HG03108 (cell line): ENCODE measurements around the gene MOG.

Experiments
- ATAC-seq: cut with Tn5 transposase; IDR thresholded peaks from one replicate; pipeline ENCODE4 v1.9.1; 2021; ENCODE audit warnings: moderate library complexity; ENCODE audit not compliant: unreplicated experiment

The MOG gene

GRCh38 chr6:29656798-29657197 is at the start of gene MOG:
Gene MOG (plus strand): TSS chr6:29657092. CDS start chr6:29657210, 118 bp downstream.
- ATAC-seq, result no peak

DNA sequence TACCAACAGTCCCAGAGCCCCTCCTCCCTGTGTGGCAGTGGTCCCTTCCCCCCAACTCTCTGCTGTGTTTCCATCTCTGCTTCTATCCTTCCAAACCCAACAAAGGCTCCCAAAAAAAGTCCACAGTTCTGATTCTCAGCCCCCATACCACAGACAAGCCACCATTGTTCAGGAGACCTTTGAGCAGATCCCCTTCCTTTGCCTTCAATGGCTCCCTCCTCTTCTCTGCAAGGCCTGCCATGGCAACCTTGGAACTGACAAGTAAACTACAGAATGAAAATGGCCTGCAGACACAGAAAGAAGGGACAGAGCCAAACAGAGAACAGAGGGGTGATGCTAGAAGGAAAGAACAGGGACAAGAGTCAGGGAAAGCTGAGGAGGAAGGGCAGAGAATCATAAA is 48.8 kb upstream of the MOG start:
- ATAC-seq, result no peak

GRCh38 chr6:29610540-29610939 is 46.4 kb upstream of the MOG start:
- no peak for ATAC-seq

DNA sequence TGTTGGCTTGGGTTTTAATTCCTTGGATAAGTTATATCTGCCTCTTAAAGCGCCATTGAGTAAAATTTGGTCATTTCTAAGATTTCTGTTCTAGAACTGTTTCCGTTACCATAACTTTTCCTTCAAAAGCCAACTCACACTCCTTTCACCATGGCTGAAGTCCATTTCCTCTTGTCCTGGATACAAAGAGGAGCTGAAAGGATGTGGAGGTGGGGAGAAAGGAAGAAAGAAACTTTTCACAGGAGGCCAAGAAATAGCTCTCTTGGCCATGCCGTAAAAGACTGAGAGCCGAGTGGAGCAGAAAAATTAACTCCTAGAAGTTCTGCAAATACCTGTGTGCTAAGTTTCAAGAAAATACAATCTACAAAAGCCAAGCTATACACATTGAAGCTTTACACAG is 45.5 kb upstream of the MOG start:
- ATAC-seq, result no peak

DNA sequence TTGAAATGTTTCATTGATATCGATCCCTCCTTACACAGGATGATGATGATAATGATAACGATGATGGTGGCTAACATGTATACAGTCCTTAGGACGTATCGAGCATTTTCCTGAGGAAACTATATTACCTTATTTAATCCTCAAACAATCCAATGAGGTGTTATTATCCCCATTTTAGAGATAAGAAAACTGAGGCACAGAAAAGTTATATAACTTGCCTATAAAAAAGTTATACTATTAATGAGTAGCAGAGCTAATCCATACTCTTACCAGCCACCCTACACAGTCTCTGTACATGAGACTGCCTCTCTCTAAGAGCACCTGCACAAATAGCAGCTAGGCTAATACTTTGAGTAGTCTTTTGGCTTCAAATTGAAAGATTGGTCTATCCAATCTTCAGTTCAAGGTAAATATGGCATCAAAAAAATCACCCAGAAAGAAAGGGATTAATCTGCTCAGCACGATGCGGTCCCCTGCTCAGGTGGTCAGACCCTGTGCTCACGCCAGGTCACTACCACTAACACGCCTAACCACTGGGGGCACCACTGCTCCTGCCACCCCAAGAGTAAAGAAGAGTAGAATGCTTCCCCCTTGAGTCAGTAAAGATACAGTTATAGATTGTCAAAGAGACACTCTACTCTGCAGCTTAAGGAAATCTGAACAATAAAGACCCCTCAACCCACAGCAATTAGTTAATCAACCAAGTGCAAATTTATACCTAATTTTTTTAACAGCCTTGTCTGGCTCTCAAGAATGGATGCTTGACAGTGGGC is 38.9 kb upstream of the MOG start:
- ATAC-seq, result no peak

- ATAC-seq, result no peak
These were observed 37.2 kb upstream of the MOG start for GRCh38 chr6:29619578-29620160.

DNA sequence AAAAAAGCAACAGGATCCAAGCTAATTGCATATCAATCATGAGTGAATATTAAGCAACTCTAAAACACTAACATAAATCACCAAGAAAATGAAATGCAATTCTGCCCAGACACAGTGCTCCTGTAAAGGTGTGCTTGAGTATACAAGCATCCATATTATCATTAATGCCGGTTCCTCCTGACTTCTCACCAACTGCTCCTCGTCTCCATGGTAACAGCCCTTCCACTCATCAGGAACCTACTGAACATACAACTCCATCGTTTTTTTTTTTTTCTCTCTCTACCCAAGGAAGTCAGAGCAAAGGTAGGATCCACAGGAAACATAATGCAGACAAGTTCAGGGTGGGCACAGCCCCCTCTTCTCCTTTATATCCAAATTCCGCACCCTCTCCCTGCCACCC is 36.3 kb upstream of the MOG start:
- ATAC-seq, result no peak

- ATAC-seq, result no peak
These were observed 32.4 kb upstream of the MOG start for GRCh38 chr6:29624520-29624961.

- ATAC-seq, result no peak
These were observed 31.5 kb upstream of the MOG start for GRCh38 chr6:29625337-29625930.

DNA sequence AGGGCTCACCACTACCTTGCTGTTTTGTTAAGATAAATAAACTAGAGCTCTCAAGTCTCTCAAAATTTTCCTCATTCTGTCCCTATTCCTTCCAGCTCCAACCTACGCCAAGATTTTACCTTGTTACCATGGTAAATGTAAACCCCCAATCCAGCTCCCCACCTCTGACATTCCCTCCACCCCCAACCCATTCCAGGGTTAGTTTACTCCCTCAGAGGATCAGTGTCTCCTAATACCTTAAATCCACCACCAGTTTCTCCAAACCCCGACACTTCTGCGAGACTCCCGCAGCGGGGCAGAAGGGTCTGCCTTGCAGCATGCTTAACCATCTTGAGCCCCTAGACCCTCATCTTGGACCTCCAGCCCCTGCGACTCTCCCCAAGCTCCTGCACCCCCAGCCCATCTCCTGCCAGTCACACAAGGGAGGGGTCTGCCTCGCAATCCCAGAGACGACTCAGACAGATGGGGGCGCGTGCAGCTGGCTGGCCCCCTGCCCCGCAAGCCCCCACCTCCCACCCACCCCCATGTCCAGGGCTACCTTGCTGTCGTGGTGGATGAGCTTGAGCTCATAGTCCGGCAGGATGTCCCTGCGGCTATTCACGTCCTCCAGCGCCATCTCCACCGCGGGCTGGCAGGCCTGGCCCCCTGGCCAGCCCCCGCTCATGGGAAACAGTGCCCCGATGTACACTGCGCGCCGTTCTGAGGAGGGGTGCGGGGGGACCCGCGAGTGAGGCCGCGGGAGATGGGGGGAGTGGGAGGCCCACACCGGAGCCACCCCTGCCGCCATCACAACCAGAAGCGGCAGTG is 29.7 kb upstream of the MOG start:
- no peak for ATAC-seq

- ATAC-seq, result no peak
These were observed 29.0 kb upstream of the MOG start for GRCh38 chr6:29627755-29628418.

GRCh38 chr6:29628419-29629281 is 28.2 kb upstream of the MOG start:
- ATAC-seq, result no peak

- no peak for ATAC-seq
These were observed 27.3 kb upstream of the MOG start for GRCh38 chr6:29629571-29629970.

GRCh38 chr6:29630315-29630714 is 26.6 kb upstream of the MOG start:
- no peak for ATAC-seq

- ATAC-seq, result no peak
These were observed 25.6 kb upstream of the MOG start for GRCh38 chr6:29631209-29631810.

GRCh38 chr6:29631860-29632731 is 24.8 kb upstream of the MOG start:
- ATAC-seq, result peak; percentile 17

- peak; percentile 69 for ATAC-seq
These were observed 23.9 kb upstream of the MOG start, which contains the start of gene GABBR1 for GRCh38 chr6:29632789-29633533. Gene GABBR1 (minus strand): TSS chr6:29633183. CDS start chr6:29632385, 798 bp downstream.

DNA sequence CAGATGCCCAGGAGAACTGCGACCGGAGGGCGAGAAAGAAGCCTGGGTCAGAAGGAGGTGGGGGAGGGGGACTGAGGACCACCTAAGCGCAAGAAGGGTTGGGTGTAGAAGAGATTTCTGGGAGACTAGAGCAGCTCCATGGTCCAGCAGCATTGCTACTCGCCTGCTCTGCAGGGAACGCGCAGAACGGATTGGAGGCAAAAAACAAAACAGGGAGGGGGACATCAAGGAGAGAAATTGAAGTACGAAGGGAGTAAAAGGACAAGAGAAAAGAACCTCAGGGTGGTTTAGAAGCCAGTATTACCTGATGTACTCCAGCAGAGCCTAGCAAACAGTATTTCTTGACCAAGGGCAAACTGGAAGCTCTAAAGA is 23.4 kb upstream of the MOG start:
- no peak for ATAC-seq
